GM21526 (cell line): ENCODE results near the gene MGP.

Source experiments
- ATAC-seq: cut with Tn5 transposase; IDR thresholded peaks from one replicate; pipeline ENCODE4 v1.9.1; 2021; ENCODE audit warnings: moderate library complexity; ENCODE audit not compliant: unreplicated experiment, low FRiP score

The MGP gene

GRCh38 chr12:14833952-14834351 lies 51.7 kb downstream of the MGP start:
- ATAC-seq = no peak

DNA sequence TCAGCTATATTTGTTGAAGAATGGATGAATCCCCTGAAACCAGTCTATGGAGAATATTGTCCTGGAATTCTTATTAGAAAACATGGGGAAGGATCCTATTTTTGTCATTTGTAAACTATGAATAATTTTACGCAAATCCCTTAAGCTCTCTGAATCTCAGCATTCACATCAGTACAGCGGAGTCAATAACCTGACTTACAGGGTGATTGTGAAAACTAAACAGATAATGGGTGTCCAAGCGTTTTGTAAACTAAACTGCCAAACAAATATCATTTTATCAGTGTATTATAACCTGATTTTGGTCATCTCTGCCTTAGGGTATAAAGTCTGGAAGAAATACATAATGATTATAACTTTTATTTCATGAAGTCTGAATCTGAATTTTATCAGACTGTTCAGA lies 52.3 kb downstream of the MGP start:
- no peak for ATAC-seq
